GM12875 (cell line): ENCODE measurements around the gene CD28.

Experiments
- H3K4me3 ChIP-seq: one replicate; pipeline ENCODE4 v1.5.1; 2011; ENCODE audit warnings: low read depth, low read length, control low read depth
- CTCF ChIP-seq: IDR thresholded peaks from 2 replicates; pipeline ENCODE4 v1.5.1; 2011; ENCODE audit warnings: low read depth, mild to moderate bottlenecking, control low read depth, inconsistent platforms, low read length, moderate library complexity, borderline replicate concordance; ENCODE audit not compliant: insufficient read depth

CD28 gene

GRCh38 chr2:203664029-203664755 lies 42.2 kb upstream of the CD28 start:
- no peak for TF ChIP-seq CTCF
- no peak overlapping the region for H3K4me3 ChIP-seq

- H3K4me3 ChIP-seq = no peak overlapping the region
- no peak for TF ChIP-seq CTCF
Observed at GRCh38 chr2:203667838-203668237, 38.6 kb upstream of the CD28 start.

GRCh38 chr2:203669820-203670219 lies 36.6 kb upstream of the CD28 start:
- TF ChIP-seq CTCF = no peak
- no peak overlapping the region for H3K4me3 ChIP-seq

GRCh38 chr2:203670939-203671338 lies 35.5 kb upstream of the CD28 start:
- TF ChIP-seq CTCF = no peak
- no peak overlapping the region for H3K4me3 ChIP-seq

GRCh38 chr2:203671876-203672275 lies 34.6 kb upstream of the CD28 start:
- H3K4me3 ChIP-seq = no peak overlapping the region
- TF ChIP-seq CTCF = no peak

GRCh38 chr2:203672856-203673255 lies 33.6 kb upstream of the CD28 start:
- no peak for TF ChIP-seq CTCF

GRCh38 chr2:203673933-203674332 lies 32.5 kb upstream of the CD28 start:
- no peak overlapping the region for H3K4me3 ChIP-seq
- no peak for TF ChIP-seq CTCF

More at GRCh38 chr2:203672856-203673255, 33.6 kb upstream of the CD28 start:
- no peak overlapping the region for H3K4me3 ChIP-seq
